ENCODE data around the gene LAMC2.

Gene LAMC2

DNA sequence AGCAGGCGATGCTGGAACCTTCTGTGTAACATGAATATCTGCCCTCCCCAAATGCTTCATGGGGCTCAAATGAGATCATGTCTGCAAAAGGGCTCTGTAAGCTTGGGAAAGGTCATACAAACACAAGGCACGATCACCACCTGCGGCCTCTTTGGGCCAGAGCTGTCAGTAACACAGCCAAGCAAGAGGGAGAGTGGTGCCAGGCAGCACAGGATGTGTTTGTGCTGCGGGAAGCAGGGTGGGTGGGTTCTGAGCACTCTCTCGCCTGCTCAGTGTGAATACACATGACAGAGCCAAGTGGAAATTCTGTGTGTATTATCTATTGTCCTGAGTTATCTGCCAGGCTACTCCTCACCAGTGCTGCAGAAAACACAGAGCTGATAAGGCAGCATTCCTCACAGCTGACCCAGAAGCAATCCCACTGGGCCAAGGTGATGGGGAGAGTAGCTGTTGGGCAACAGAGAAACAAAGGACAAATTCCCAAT lies 101.2 kb downstream of the LAMC2 start:
- DNase-seq (ENCODE audit: low spot score), result no peak

- DNase-seq (ENCODE audit: low spot score), result no peak
Observed at GRCh38 chr1:183288583-183288982, 102.5 kb downstream of the LAMC2 start.

DNA sequence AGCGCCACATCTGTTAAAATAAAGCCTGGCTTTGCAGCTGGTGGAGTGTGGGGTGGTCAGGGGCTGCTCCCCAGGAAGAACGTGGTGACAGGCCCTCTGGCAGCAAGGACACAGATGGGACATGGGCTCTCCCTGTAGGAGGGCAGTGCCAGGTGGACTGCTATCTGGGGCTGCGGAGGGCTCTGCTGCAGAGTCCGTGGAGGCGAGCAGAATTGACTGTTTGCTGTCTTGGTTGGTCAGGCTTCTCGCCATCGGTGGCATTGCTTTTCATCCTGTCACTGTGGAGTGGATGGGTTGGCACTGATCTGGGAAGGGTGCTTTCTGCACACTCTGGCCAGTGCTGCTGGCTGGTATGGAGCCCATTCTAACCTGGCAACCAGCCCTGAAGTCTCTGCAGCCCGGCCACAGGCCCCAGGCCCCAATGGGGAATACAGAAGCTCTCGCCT lies 103.0 kb downstream of the LAMC2 start:
- no peak for DNase-seq (ENCODE audit: low spot score)

- DNase-seq (ENCODE audit: low spot score), result no peak
Observed at GRCh38 chr1:183290628-183291027, 104.6 kb downstream of the LAMC2 start.

GRCh38 chr1:183291216-183291762 lies 105.2 kb downstream of the LAMC2 start:
- no peak for DNase-seq (ENCODE audit: low spot score)

DNA sequence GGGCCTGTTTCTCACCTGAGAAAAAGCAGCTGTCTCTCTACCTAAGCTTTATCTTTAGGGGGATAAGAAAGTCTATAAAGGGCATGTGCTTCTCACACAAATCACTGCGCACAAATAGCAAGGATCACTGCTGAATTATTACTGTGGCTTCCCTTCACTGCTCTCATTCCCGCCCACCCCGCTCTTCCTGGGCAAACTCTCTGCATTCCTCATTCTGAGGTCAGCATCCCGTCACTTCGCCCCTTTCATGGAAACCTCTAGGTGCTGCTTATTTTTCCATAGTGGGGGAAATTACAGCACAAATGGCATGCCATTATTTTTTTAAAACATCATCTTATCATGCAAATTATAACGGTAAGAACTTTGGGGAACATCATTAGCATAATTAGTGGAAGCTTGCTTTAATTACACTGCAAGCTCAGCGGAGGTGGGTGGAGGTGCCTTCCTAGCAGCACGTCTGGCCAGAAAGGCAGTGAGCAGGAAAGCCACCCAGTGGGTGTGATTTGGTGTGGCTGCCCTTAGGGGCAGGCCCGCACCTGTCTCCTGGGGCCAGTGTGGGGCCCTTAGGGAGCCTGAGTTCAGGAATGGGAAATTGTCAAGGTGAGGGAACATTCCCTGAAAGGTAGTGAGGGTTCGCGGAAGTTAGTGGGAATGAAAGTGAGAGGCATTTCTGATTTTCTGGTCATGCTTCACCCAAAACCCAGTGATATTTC lies 105.9 kb downstream of the LAMC2 start:
- DNase-seq (ENCODE audit: low spot score), result no peak

GRCh38 chr1:183293241-183293640 lies 107.2 kb downstream of the LAMC2 start:
- no peak for DNase-seq (ENCODE audit: low spot score)

GRCh38 chr1:183293876-183294275 lies 107.8 kb downstream of the LAMC2 start:
- DNase-seq (ENCODE audit: low spot score), result no peak

All from CD4-positive, alpha-beta T cell treated with Interleukin-2 at 100 ng/mL for 4 hours (primary cell).